DOHH2 (cell line): ENCODE measurements around the gene HOXA9.

Experiments used
- H3F3A ChIP-seq: fragments of 200-600 bp; sonication (generic), shearing (Covaris generic); 2 replicates; pipeline ENCODE4 v1.6.0; 2016; ENCODE audit warnings: antibody characterized with exemption, mild to moderate bottlenecking; ENCODE audit not compliant: control insufficient read depth, insufficient read depth
- H3K27ac ChIP-seq: fragments of 200-600 bp; sonication (generic); 2 replicates; pipeline ENCODE4 v1.5.1; 2014; ENCODE audit warnings: low read depth, mild to moderate bottlenecking, low read length, moderate library complexity
- H3K27me3 ChIP-seq: fragments of 200-600 bp; sonication (generic); 2 replicates; pipeline ENCODE4 v1.6.1; 2014; ENCODE audit warnings: mild to moderate bottlenecking, low read length, mixed read lengths; ENCODE audit not compliant: control insufficient read depth
- H3K36me3 ChIP-seq: fragments of 200-600 bp; sonication (generic); 2 replicates; pipeline ENCODE4 v1.6.1; 2014; ENCODE audit warnings: mild to moderate bottlenecking, low read length, moderate library complexity, mixed read lengths; ENCODE audit not compliant: control insufficient read depth
- H3K4me1 ChIP-seq: fragments of 200-600 bp; sonication (generic); 2 replicates; pipeline ENCODE4 v1.6.1; 2014; ENCODE audit warnings: mild to moderate bottlenecking, low read length, mixed read lengths; ENCODE audit not compliant: control insufficient read depth
- H3K4me2 ChIP-seq: fragments of 200-600 bp; sonication (generic); 2 replicates; pipeline ENCODE4 v1.6.0; 2014; ENCODE audit warnings: mild to moderate bottlenecking, low read length, moderate library complexity
- H3K4me3 ChIP-seq: fragments of 200-600 bp; sonication (generic); 2 replicates; pipeline ENCODE4 v1.5.1; 2014; ENCODE audit warnings: mild to moderate bottlenecking, low read length, mixed read lengths
- H3K79me2 ChIP-seq: fragments of 200-600 bp; sonication (generic); 2 replicates; pipeline ENCODE4 v1.6.1; 2014; ENCODE audit warnings: mild to moderate bottlenecking, low read length, mixed read lengths; ENCODE audit not compliant: control insufficient read depth
- H3K9me2 ChIP-seq: fragments of 200-600 bp; sonication (generic); replicated peaks from 2 replicates; pipeline ENCODE4 v1.6.1; 2014; ENCODE audit warnings: mild to moderate bottlenecking, low read length, mixed read lengths; ENCODE audit not compliant: control insufficient read depth
- H3K9me3 ChIP-seq: fragments of 200-600 bp; sonication (generic); 2 replicates; pipeline ENCODE4 v1.6.1; 2014; ENCODE audit warnings: antibody characterized with exemption, low read length, mixed read lengths; ENCODE audit not compliant: control insufficient read depth, insufficient read depth
- H4K20me1 ChIP-seq: fragments of 200-600 bp; sonication (generic); 2 replicates; pipeline ENCODE4 v1.6.0; 2014; ENCODE audit warnings: low read depth, mild to moderate bottlenecking, antibody characterized with exemption, low read length, moderate library complexity; ENCODE audit not compliant: control insufficient read depth, insufficient read depth
- EZH2phosphoT487 ChIP-seq: fragments of 200-600 bp; sonication (generic); IDR thresholded peaks from 2 replicates; pipeline ENCODE4 v1.6.1; 2017; ENCODE audit warnings: borderline replicate concordance, mild to moderate bottlenecking, antibody characterized with exemption, low read length, moderate library complexity, mixed read lengths
- TF ChIP-seq, protein P1 (sequence below): fragments of 200-600 bp; sonication (generic); IDR thresholded peaks from one replicate; pipeline ENCODE4 v1.5.1; 2014; ENCODE audit warnings: antibody characterized with exemption, mild to moderate bottlenecking, low read depth, low read length; ENCODE audit not compliant: poor library complexity, severe bottlenecking

HOXA9 gene

DNA sequence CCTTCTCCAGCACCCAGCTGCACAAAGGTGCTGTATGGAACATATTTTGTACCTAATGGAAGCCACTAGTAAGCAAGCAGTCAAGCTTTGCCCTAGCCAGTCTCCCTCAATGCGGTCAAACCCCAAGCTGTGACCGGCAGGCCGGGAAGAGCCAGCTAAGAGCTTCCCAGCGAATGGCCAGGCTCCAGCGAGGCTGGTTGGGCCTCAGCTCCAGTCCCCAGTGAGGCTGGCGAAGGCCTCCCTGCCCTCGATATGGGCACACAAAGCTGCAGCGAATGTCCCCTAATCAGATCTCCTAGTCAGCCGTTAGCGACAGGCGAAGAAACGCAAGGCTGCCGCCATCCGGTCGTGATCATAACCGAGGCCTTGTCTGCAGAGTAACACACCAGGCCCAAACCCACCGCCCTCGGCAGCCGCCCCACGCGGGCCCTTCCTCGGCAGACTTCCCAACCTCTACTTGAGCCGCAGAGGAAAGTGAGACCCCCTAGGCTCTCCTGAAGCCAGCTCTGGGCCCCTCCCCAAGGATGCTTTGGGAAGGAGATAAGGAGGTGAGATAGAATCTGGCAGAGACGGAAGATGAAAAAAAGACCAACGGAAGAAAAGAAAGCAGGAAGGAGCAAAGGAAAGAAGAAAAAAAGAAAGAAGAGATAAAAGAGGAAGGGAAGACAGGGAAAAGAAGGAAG lies 3.1 kb upstream of the HOXA9 start:
- Histone ChIP-seq H3K27ac (no peak overlapping the region), H3K4me3 (no peak overlapping the region), H3F3A (peaks cover 10% of the 10 kb centered on the region), H3K9me2 (no peaks in the 10 kb centered on the region), H3K79me2 (no peaks in the 10 kb centered on the region), H3K36me3 (no peaks in the 10 kb centered on the region), H3K4me1 (peaks cover 7% of the 10 kb centered on the region), H3K9me3 (no peaks in the 10 kb centered on the region), H3K4me2 (no peak overlapping the region), H3K27me3 (peaks cover 90% of the 10 kb centered on the region), H4K20me1 (peaks cover 5% of the 10 kb centered on the region; the same call in 1 of the 2 replicates)
- no peak; the same call in 1 of the 2 replicates for TF ChIP-seq EZH2phosphoT487
- TF ChIP-seq, protein P1, sequence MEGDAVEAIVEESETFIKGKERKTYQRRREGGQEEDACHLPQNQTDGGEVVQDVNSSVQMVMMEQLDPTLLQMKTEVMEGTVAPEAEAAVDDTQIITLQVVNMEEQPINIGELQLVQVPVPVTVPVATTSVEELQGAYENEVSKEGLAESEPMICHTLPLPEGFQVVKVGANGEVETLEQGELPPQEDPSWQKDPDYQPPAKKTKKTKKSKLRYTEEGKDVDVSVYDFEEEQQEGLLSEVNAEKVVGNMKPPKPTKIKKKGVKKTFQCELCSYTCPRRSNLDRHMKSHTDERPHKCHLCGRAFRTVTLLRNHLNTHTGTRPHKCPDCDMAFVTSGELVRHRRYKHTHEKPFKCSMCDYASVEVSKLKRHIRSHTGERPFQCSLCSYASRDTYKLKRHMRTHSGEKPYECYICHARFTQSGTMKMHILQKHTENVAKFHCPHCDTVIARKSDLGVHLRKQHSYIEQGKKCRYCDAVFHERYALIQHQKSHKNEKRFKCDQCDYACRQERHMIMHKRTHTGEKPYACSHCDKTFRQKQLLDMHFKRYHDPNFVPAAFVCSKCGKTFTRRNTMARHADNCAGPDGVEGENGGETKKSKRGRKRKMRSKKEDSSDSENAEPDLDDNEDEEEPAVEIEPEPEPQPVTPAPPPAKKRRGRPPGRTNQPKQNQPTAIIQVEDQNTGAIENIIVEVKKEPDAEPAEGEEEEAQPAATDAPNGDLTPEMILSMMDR: no peak

DNA sequence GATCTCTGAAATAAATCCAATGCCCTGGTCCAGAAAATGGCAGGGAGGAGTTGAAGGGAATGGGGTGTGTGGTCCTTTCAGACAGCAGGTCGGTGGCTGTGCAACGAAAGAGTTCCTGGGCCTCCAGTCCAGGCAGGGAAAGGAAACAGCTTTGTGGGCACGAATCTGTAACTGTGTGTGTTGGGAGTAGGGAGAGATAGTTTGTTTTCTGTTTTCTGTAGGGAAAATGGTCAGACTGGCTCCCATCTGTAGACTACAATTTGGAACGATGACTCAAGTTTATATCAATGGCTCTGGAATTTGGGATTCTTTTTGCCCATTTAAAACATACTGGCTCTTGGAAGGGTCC lies 2.6 kb upstream of the HOXA9 start:
- Histone ChIP-seq H3K27me3 (peaks cover 85% of the 10 kb centered on the region), H3K79me2 (no peaks in the 10 kb centered on the region), H3K27ac (no peak overlapping the region), H3K4me3 (no peak overlapping the region), H3K36me3 (no peaks in the 10 kb centered on the region), H3K4me2 (no peak overlapping the region), H4K20me1 (peaks cover 5% of the 10 kb centered on the region; the same call in 1 of the 2 replicates), H3F3A (peaks cover 10% of the 10 kb centered on the region), H3K4me1 (peaks cover 2% of the 10 kb centered on the region), H3K9me3 (no peaks in the 10 kb centered on the region), H3K9me2 (no peaks in the 10 kb centered on the region)
- TF ChIP-seq EZH2phosphoT487: no peak
- TF ChIP-seq, protein P1: no peak

DNA sequence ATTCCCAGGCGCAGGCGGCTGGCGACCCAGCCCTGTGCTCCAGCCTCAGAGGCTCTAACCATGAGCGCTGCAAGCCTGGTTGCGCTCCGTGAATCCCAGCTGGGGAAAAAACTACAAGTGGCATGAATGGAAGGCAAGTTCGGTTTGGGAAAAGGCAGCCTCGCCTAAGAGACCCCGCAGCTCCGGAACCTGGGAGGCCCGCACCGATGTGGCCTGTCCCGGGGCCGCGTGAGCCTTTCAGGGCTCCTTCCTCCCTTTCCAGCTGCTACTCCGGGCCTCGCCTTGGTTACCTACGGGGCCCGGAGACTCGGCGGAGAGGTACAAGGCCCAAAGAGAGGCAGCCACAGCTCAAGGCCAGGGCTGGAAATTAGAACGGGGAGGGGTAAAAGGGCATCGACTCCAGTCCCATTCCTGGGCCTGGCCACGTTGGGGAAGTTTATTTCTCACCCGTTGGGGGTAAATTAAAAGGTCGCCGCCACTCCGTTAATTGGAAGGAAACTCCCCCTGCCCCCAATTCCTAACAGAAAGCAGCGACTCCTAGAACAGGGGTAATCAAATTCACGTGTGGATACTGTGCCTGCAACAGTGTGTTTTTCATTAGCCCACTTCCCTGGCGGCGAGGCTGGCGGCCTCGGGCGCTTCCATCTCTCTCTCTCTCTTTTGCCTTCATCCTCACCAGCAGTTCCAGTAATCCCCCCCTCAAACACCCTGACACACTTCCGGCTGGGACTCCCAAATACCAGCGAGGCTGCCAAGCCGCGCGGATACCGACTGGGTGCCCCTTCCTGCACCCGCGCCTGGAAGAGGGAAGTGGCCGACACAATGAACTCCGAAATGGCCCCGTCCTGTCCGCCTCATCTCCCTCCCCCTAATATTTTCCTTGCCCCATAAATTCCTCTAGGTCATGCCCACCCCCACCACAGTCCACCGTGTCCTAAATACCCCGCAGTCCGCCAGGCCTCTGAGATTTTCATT lies 1.5 kb upstream of the HOXA9 start:
- Histone ChIP-seq H3K36me3 (no peaks in the 10 kb centered on the region), H4K20me1 (peaks cover 5% of the 10 kb centered on the region; the same call in 1 of the 2 replicates), H3K27me3 (peaks cover 77% of the 10 kb centered on the region), H3K9me2 (no peaks in the 10 kb centered on the region), H3K4me2 (no peak overlapping the region), H3K27ac (no peak overlapping the region), H3K79me2 (no peaks in the 10 kb centered on the region), H3K4me3 (no peak overlapping the region), H3K4me1 (no peaks in the 10 kb centered on the region; the same call in 1 of the 2 replicates), H3F3A (peaks cover 10% of the 10 kb centered on the region), H3K9me3 (no peaks in the 10 kb centered on the region)
- TF ChIP-seq, protein P1: no peak
- TF ChIP-seq EZH2phosphoT487: no peak
